ENCODE measurements around the gene RAB4A. TPM values are rescaled to one million over a fixed set of nuclear protein-coding genes. Genes with fewer than 3 reads are reported as not detected.
"Not testable (repeated sequence)": the region's sequence is repeated elsewhere in the genome, so short reads cannot be mapped to it uniquely, and the experiment has no call there.

The RAB4A gene
- total RNA-seq, 1 donor from 2014 or later: 131 TPM

DNA sequence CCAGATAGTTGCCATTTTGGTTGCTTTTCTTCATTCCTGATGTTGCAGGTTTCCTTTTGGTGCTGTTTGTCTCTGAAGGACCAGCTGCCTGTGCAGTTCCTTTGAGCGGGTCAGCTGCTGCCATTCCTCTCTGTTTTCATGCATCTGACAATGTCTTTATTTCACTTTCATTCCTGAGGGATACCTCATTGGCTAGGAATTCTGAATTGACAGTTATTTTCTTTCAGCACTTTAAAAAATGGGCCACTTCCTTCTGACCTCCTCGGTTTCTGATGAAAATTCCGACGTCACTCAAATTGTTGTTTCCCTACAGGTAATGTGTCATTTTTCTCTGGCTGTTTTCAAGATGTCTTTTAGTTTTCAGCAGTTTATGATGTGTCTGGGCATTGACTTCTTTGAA, 47.1 kb downstream of the RAB4A start:
- intact Hi-C loops (cut with DNase I): no loop called here
- ATAC-seq: no peak
- no peak for DNase-seq (ENCODE audit: missing footprints)

- no peak for ATAC-seq
- DNase-seq (ENCODE audit: missing footprints): no peak
- intact Hi-C loops (cut with DNase I): no loop called here
These were observed 48.6 kb downstream of the RAB4A start for GRCh38 chr1:229319487-229319886.

DNA sequence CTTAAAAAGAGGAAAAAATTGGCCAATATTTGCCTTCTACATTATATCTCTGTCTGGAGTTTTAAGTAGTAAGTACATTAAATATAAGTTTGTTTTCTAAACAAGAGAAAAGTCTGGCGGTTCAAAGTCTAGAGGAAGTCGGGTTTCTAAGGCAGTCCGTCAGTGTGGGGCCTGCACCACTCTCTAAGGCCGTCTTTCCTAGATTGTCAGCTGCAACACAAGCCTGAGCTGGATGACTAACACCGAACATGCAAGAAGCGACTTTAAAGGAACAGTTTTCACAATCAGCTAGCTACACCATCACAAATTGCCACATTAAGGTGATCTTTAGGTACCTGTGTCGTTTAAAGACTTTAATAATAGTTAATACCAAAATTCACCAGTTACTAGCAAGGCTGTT, 52.3 kb downstream of the RAB4A start:
- intact Hi-C loops (cut with DNase I): no loop called here

GRCh38 chr1:229323885-229324553, 53.1 kb downstream of the RAB4A start:
- intact Hi-C loops (cut with DNase I): no loop called here
- no peak for DNase-seq (ENCODE audit: missing footprints)
- ATAC-seq: no peak

More for the DNA sequence above, 52.3 kb downstream of the RAB4A start:
- DNase-seq (ENCODE audit: missing footprints) (no peak), ATAC-seq (no peak)

DNA sequence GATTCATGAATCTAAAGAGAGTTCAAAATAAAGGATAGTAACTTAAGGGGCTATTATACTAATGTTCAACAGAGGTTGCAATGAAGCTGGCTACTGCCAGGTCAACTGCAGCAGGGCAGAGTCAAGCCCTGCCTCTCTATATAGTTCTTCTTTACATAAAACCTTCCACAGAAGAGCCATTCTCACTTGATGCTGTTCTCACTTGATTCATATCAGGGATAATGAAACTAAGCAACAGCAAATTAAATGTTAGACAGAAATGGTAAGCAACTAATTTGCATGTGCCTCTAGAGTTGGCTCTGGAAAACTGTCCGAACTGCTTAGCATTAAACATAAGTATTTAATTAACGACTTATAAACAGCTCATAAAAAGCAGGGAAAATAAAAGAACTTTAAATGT, 54.5 kb downstream of the RAB4A start:
- ATAC-seq (no peak), DNase-seq (ENCODE audit: missing footprints) (no peak)

GRCh38 chr1:229325853-229326487, 55.1 kb downstream of the RAB4A start:
- intact Hi-C loops (cut with DNase I): no loop called here
- ATAC-seq: no peak
- DNase-seq (ENCODE audit: missing footprints): no peak

More for the DNA sequence above, 54.5 kb downstream of the RAB4A start:
- intact Hi-C loops (cut with DNase I): no loop called here

- intact Hi-C loops (cut with DNase I): no loop called here
- DNase-seq (ENCODE audit: missing footprints): no peak
- ATAC-seq: no peak
These were observed 55.7 kb downstream of the RAB4A start for GRCh38 chr1:229326601-229327000.

DNA sequence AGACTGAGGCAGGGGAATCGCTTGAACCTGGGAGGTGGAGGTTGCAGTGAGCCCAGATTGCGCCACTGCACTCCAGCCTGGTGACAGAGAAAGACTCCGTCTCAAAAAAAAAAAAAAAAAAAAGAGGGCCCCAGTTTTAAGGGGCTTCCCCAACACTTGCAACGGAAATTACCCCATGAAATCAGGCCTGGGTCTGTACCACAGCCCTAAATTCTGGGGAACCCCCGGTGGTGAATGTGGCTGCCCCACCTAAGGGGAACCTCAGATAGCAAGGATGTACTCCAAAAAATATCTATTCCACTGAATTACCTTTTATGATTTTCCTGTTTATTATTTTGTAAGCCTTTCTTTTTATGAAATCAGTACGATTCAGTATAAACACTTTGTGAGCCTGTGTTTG, 56.9 kb downstream of the RAB4A start:
- DNase-seq (ENCODE audit: missing footprints); intact Hi-C loops (cut with DNase I); ATAC-seq: not testable (repeated sequence)

GRCh38 chr1:229328598-229329362, 57.9 kb downstream of the RAB4A start:
- no peak for DNase-seq (ENCODE audit: missing footprints)
- intact Hi-C loops (cut with DNase I): no loop called here
- ATAC-seq: no peak

DNA sequence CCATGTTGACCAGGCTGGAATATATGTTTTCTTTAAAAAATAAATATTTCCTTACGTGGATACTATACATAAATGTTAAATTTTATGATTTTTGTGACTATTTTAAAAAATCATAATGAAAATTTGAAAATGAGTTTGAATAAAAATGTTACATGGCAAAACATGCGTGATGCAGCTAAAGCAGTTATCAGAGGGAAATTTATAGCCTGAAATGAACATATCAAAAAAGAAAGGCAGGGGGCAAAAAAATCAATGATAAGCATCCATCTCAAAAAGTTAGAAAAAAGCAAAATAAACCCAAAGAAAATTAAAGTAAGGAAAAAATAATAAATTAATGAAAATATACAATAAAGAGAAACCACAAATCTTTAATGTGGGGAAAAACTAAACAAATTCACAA, 63.4 kb downstream of the RAB4A start:
- ATAC-seq: no peak
- intact Hi-C loops (cut with DNase I): no loop called here
- DNase-seq (ENCODE audit: missing footprints): no peak

DNA sequence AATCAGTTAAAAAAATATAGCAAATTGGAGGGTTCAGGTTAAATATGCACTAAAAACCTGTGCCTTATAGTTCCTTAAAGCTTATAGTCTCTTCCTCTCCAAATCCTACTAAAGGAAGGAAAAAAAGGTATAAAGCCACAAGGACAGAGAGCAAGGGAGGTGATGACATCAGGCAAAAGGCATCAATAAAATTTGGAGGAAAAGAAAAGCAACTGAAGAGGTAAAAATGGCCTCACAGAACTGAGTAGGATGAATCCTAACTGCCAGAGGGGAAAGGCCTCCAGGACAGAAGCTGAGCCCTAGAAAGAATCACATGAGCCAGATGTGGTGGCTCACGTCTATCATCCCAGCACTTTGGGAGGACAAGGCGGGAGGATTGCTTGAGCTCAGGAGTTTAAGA, 63.8 kb downstream of the RAB4A start:
- intact Hi-C loops (cut with DNase I): no loop called here
- ATAC-seq: no peak
- no peak for DNase-seq (ENCODE audit: missing footprints)

- DNase-seq (ENCODE audit: missing footprints) (no peak), ATAC-seq (no peak)
- intact Hi-C loops (cut with DNase I): no loop called here
These were observed 65.4 kb downstream of the RAB4A start for GRCh38 chr1:229336345-229336744.

DNA sequence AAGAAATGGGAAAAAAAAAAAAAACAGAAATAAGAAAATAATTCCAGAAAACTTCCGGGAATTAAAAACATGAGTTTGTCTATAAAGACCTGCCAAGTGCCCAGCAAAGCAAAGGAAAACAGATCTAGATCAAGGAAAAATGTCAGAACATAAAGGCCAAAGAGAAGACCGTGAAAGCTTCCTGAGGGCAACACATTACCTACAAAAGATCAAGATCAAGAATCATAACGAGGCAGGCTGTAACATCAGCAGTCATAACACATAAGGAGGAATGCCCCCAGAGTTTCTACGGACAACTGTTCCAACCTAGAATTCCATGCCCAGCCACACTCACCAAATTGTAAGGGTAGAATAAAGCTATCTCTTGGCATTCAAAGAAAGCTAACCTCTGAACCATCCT, 68.2 kb downstream of the RAB4A start:
- no peak for ATAC-seq
- intact Hi-C loops (cut with DNase I): no loop called here
- no peak for DNase-seq (ENCODE audit: missing footprints)

DNA sequence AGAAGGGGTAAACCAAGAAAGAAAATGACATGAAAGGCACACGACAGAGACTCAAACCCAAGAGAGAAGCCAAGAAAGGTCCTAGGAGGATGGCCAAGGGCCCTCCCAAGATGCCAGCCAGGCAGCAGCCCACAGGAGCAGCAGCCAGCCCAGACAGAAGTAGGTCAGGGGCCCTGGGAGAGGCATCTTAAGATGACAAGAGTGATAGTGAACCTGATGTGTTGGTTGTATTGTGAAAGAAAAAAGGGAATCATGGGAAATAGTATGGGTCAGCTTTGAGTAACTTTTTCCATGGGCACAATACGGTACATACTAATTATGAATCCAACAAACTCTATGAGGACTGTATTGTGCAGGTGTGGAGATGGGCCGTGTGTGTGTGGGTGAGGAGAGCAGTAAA, 68.6 kb downstream of the RAB4A start:
- ATAC-seq (no peak), DNase-seq (ENCODE audit: missing footprints) (no peak)
- intact Hi-C loops (cut with DNase I): no loop called here

- ATAC-seq: no peak
- no peak for DNase-seq (ENCODE audit: missing footprints)
- intact Hi-C loops (cut with DNase I): loop anchor here (5.0 kb wide), 1 partner anchor 68 kb away; the partner anchor contains the start of gene RAB4A
These were observed 69.6 kb downstream of the RAB4A start for GRCh38 chr1:229340496-229340895.

DNA sequence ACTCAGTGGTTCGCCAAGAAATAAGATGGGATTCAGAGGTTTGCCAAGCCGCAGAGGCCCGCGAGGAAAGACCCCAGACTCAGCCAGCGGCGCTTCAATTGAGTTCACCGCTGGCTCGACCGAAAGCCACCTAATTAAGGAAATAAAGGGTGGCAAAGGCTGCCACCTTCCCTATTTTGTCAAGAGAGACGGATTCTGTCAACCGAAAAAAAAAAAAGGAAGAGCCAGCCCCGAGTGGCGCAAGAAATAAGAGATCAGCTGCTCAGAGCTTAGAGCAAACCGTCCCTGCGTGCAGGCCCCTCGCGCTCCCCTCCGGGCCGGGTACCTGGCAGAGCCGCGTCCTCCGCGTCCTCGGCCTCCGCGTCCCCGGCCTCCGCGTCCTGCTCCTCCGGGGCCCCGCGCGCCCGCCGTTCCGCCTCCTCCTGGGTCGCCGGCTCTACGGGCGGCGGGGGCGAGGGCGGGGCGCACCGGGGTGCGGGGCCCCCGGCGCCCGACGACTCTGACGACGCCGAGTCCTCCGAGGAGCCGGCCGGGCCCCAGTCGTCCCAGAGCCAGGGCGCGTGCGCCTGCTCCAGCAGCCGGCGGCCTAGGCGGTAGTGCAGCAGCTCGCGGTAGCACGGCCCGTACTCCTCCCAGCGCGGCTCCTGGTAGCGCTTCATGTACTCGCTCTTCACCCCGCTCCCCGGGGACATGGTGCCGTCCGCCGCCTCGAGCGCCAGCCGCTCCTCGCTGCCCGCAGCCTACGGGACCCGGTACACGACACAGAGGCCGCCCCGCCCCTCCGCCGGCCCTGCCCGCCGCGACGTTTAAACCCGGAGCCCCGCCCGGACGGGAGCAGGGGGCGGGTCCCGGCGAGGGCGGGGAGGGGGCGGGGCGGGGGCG, 71.1 kb downstream of the RAB4A start:
- peak; percentile 91 for DNase-seq (ENCODE audit: missing footprints)
- ATAC-seq: peak; percentile 97
- intact Hi-C loops (cut with DNase I): loop anchor here (5.0 kb wide), 1 partner anchor 70 kb away; the partner anchor contains the start of gene RAB4A

DNA sequence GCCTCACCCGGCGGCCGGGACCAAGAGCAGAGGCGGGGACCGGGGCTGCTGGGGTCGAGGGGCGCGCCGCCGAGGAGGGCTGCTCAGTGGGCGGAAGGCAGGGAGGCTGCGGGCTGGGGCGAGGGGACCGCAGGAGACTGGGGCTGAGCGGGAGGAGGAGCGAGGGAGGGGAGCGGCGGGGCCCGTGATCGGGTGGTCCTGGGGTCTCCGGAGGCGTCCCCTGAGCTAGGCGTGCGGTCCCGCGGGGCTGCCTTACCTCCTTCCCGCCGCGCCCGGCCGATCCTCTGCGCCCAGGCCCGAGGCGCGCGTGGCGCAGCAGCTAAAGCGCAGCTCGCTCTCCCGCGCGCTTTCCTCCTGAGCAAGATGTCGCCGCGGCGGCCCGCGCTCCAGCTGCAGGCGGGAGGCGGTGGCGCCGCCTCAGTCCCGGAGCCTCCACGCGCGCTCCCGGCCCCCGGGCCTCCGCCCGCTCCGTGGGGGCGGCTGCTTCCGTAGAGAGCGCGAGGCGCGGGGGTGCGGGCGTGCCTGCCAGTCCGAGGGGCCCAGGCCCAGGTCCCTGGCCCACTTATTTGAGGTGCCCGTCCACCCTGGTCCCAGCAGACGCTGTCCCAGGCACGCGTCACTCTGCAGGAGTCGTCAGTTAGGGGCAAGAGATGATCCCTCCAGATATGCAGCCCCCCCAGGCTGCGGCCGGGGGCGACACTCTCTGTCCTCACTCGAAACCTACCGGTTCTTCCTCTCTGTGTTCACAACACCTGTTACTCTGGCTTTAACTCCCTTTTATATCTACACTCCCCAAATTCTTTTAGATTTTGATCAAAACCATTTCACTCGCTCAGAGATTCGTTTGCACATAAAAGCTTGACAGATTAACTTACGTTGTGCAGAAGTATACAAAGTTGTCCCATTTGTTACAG, 72.0 kb downstream of the RAB4A start, which contains the start of gene CCSAP:
TSS of gene CCSAP (minus strand) at position 392 of the 914 bp plus-strand sequence. CDS start 582 bp downstream, outside the sequence.
- peak; percentile 85 for ATAC-seq
- intact Hi-C loops (cut with DNase I): loop anchor here (5.0 kb wide), 1 partner anchor 71 kb away; the partner anchor contains the start of gene RAB4A

GRCh38 chr1:229344139-229344538, 73.2 kb downstream of the RAB4A start:
- no peak for ATAC-seq

More for the DNA sequence above, 72.0 kb downstream of the RAB4A start, which contains the start of gene CCSAP:
- DNase-seq (ENCODE audit: missing footprints): peak; percentile 85

More at GRCh38 chr1:229344139-229344538, 73.2 kb downstream of the RAB4A start:
- intact Hi-C loops (cut with DNase I): loop anchor here (5.0 kb wide), 1 partner anchor 72 kb away; the partner anchor contains the start of gene RAB4A
- DNase-seq (ENCODE audit: missing footprints): no peak
